Myocyte (in vitro differentiated cells): ENCODE measurements around the gene NOTO. TPM values are rescaled to one million over a fixed set of nuclear protein-coding genes. Genes with fewer than 3 reads are reported as not detected.
A peak's percentile ranks its signal among the peaks of the same experiment; 100 is the strongest.

Experiments used
- DNase-seq: peaks from one replicate; pipeline ENCODE4 v3.0.0-alpha.2; 2012; ENCODE audit warnings: low read depth
- total RNA-seq: library from RNA; depleted of rRNA; stranded (reverse); fragments of >200 nt; gene quantifications from 2 replicates; pipeline ENCODE4 v1.2.3, GENCODE V29; 2014

Gene NOTO
- total RNA-seq, 1 donor from 2014 or later, result not detected

- peak; percentile 100 for DNase-seq
These were observed 31.0 kb downstream of the NOTO start, which contains the start of gene PRADC1 for GRCh38 chr2:73233154-73233931. TSS of gene PRADC1 (minus strand) at chr2:73233239. CDS start at chr2:73233160, 79 bp downstream.

DNA sequence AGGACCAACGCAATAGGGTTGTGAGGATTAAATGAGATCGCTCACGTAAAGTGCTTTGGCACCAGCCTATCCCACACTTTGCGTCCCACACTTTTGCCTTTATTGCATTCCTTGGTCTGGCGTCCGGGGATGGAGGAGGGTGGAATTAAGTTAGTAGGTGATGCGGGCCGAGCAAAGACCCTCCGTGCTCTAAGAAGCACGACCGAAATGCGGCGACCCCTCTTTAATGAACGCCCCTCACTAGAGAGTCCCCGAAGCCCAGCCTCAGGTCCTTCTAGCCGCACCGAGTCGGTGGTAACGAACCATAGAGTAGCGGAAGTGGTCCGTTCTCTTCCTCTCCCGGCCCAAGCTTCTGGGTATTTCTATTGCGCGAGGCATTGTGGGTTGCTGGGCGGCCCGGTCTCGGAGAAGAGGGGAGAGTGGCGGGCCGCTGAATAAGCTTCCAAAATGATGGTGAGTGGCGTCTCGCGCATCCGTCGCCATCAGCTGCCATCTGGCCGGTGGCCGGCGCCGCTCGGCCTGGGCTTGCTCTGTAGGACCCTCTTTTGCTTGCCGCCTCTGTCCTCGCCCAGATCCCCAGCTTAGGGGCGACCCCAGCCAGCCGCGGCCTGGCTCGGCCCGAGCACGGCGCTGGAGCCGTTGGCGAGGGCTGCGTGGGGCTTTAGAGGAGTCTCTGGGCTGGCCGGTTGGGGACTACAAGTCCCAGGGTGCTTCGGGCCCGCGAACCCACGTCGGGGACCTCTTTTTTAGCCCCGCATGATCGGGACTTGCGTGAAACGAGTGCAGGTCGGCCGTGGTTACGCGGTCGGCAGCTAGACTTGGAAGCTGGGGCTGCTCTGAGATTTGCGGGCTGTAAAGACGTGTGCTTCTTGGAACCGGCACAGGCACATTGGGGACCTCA lies 31.8 kb downstream of the NOTO start, which contains the start of gene CCT7:
CCT7 (plus strand) TSS at position 377 of the 901 bp plus-strand sequence; CDS start at position 448, 71 bp downstream.
- DNase-seq, result peak; percentile 97

DNA sequence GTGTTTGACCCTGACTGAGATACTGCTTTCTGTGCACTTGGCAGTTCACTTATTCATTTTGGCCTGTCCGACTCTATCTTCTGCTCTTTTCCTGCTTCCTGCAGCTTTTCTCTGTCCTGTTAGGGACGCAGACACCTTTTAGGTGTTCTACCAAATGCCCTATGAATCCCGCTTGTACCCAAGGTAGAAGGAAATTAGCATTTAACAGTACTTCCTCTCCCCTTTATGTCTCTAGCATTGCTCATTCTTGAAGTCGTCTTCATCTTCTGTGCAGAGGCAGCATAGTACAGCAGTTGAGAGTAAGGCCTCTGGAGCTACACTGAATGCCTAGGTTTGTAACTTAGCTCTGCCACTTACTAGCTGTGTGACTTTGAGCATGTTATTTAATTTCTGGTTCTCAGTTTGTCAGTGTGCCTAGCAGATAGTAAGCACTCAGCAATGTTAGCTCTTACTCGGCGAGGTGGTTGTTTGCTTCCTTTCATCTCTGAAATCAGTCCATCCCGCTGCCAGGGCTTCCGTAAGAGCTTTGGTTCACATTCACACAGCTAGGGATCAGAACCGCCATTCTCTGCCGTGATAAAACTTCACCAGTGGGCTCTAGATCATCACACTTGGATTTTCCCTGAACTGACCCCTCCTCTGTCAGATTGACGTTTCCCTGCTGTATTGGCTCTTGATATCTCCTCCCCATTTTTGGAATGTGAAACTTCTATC lies 33.1 kb downstream of the NOTO start:
- DNase-seq, result no peak

DNA sequence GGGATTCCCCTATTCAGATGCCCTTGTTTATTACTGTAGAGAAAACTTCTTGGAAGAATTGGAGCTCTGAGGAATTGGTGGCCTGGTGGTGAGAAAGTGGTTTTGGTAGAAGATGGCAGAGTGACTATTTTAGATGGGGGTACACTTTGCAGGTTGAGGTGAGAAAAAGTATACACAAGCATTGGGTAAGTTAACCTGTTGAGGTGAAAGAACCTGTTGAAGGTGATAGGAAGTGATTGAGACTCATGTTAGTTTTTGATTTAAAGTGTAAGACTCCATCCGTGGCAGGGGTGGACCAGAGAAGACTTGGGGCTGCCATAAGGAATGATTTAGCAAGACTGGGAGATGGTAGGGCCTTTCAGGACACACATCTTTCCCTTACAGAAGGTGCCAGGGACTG lies 34.8 kb downstream of the NOTO start:
- DNase-seq, result no peak

DNA sequence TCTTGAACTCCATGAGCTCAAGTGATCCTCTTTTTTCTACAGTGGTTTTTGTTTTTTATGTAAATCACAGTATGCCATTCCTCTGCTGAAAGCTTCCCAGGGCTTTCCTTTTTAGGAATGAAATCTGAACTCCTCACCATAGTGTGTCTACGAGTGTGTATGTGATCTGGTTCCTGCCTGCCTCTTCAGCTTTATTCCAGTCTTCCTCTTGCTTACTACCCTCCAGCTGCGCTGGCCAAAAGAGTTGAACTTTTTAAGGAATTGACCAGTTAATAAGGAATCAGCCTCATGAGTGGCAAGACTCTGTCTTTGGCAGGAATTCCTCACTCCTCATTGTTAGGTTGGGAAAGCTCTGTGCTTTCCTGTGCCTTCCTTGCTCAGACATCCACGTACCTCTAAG lies 35.8 kb downstream of the NOTO start:
- no peak for DNase-seq

- no peak for DNase-seq
These were observed 36.6 kb downstream of the NOTO start for GRCh38 chr2:73238976-73239375.

- no peak for DNase-seq
These were observed 37.4 kb downstream of the NOTO start for GRCh38 chr2:73239776-73240175.

DNA sequence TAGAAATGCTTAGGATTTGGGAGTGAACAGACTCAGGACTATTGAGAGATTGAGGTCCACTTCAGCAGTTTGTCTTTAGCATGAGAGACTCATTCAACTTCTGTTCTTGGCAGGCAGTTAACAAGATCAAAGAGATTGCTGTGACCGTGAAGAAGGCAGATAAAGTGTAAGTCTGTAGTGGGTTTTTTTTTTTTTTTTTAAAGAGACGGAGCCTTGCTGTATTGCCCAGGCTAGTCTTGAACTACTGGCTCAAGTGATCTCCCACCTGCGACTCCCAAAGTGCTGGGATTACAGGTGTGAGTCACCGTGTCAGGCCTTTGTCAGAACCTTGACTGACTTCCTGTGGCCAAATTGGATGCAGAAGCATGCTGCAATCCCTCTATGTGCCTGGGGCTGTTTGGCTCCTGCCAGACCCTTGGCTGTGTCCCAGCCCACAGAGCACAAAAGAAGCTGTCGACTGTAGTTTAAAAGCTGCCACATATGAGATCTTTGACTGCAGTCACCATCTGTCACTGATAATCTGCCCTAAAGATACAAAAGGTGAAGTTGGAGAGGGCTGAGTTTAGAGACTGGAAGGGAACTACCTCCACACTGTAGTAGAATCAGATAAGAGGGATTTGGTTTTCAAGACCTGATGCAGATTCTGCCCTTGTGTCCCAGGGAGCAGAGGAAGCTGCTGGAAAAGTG lies 41.7 kb downstream of the NOTO start:
- DNase-seq, result peak; percentile 87

GRCh38 chr2:73244580-73244979 lies 42.2 kb downstream of the NOTO start:
- DNase-seq, result no peak

GRCh38 chr2:73246850-73247249 lies 44.5 kb downstream of the NOTO start:
- DNase-seq, result no peak

DNA sequence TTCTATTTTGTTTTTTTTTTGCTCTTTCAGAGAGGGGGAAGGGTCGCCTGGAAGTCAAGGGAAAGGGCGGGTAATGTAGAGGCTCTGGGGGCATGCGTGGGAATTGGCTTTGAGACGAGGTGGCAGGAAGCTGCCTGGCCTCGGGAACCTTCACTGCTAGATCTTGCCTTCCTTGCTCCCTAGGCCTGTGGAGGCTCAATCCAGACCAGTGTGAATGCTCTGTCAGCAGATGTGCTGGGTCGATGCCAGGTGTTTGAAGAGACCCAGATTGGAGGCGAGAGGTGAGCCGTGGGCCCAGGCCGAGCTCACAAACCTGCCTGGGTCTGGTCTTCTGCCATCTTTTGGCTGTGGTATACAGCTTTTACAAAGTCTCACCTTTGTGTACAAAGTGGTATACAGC lies 47.3 kb downstream of the NOTO start:
- DNase-seq, result no peak

DNA sequence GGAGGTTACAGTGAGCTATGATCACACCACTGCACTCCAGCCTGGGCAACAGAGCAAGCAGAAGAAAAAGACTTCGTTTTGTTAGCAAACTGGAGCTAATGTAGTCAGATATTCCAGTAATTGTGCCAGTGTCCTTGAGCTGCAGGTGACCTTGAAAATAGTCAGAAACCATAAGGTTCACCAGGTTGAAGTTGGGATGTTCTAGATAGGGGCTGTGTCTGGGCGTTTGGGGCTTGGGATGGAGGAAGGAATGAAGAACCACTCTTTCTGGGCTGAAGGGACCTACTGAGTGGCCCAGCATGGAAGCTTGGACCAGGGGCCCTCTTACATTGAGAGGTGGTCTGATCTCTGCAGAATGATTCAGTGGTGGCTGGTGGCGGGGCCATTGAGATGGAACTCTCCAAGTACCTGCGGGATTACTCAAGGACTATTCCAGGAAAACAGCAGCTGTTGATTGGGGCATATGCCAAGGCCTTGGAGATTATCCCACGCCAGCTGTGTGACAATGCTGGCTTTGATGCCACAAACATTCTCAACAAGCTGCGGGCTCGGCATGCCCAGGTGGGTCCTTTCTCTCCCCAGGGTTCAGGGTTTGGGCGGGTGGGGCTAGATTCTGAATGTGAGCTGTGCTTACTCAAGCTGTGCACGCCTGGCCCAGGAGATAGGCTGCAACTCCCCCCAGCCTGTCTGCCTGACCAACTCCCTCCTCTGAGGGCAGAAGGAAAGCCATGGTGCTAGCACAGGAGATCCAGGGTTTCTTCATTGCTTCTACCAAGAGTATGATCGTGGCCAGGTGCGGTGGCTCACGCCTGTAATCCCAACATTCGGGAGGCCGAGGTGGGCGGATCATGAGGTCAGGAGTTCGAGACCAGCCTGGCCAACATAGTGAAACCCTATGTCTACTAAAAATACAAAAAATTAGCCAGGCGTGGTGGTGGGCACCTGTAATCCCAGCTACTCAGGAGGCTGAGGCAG lies 48.8 kb downstream of the NOTO start:
- peak; percentile 96 for DNase-seq

DNA sequence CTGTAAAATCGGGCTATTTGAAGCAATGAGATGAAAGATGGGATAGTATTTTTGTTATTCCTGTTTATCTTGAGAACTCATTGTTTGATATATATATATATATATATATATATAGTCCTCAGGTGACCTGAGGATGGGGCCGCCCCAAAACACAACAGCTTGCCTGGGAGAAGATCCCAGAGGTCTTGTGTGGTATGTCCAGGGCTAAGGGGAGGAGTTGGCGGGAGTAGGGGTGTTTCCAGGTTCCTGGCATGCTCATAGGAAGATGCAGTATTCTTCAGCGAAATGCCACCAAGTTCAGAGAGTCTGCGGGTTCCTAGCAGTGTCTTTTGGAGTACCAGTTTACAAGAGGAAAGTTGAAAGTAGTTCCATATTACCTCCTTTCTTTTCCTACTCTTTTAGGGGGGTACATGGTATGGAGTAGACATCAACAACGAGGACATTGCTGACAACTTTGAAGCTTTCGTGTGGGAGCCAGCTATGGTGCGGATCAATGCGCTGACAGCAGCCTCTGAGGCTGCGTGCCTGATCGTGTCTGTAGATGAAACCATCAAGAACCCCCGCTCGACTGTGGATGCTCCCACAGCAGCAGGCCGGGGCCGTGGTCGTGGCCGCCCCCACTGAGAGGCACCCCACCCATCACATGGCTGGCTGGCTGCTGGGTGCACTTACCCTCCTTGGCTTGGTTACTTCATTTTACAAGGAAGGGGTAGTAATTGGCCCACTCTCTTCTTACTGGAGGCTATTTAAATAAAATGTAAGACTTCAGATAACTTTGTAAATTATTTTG lies 50.1 kb downstream of the NOTO start:
- no peak for DNase-seq

GRCh38 chr2:73253400-73253799 lies 51.0 kb downstream of the NOTO start:
- no peak for DNase-seq

- DNase-seq, result no peak
These were observed 51.5 kb downstream of the NOTO start for GRCh38 chr2:73253901-73254300.

- no peak for DNase-seq
These were observed 52.1 kb downstream of the NOTO start for GRCh38 chr2:73254343-73255006.

GRCh38 chr2:73255007-73255644 lies 52.8 kb downstream of the NOTO start:
- no peak for DNase-seq
